GM19238 (cell line): Measurements from ENCODE around the gene NODAL.

Experiments
- DNase-seq: peaks from one replicate; pipeline ENCODE4 v3.0.0; 2011; ENCODE audit warnings: low spot score; ENCODE audit not compliant: insufficient read length

NODAL gene

GRCh38 chr10:70465278-70465677, 23.8 kb upstream of the NODAL start:
- DNase-seq = no peak

- no peak for DNase-seq
Observed at GRCh38 chr10:70462349-70462984, 21.0 kb upstream of the NODAL start.

GRCh38 chr10:70461397-70462348, 20.2 kb upstream of the NODAL start:
- DNase-seq = peak; percentile 75

- no peak for DNase-seq
Observed at GRCh38 chr10:70459774-70460490, 18.5 kb upstream of the NODAL start.

GRCh38 chr10:70459061-70459773, 17.7 kb upstream of the NODAL start:
- no peak for DNase-seq

GRCh38 chr10:70458329-70459060, 17.0 kb upstream of the NODAL start:
- no peak for DNase-seq

GRCh38 chr10:70457759-70458305, 16.4 kb upstream of the NODAL start:
- no peak for DNase-seq

- no peak for DNase-seq
Observed at GRCh38 chr10:70456164-70456563, 14.7 kb upstream of the NODAL start.

GRCh38 chr10:70455213-70455630, 13.7 kb upstream of the NODAL start:
- DNase-seq = no peak

GRCh38 chr10:70448236-70448635, 6.8 kb upstream of the NODAL start:
- no peak for DNase-seq

GRCh38 chr10:70445718-70446657, 4.5 kb upstream of the NODAL start:
- no peak for DNase-seq

GRCh38 chr10:70444744-70445143, 3.3 kb upstream of the NODAL start:
- no peak for DNase-seq

GRCh38 chr10:70442332-70442988, 979 bp upstream of the NODAL start:
- no peak for DNase-seq

GRCh38 chr10:70441895-70442309, 421 bp upstream of the NODAL start:
- DNase-seq = no peak

GRCh38 chr10:70440296-70441160, 953 bp downstream of the NODAL start:
- DNase-seq = no peak

GRCh38 chr10:70437721-70438120, 3.8 kb downstream of the NODAL start:
- no peak for DNase-seq

- DNase-seq = no peak
Observed at GRCh38 chr10:70435241-70436085, 6.0 kb downstream of the NODAL start.
